ENCODE measurements around the gene PIK3IP1. TPM values are rescaled to one million over a fixed set of nuclear protein-coding genes. Genes with fewer than 3 reads are reported as not detected.
"Not testable (repeated sequence)": the region's sequence is repeated elsewhere in the genome, so short reads cannot be mapped to it uniquely, and the experiment has no call there.

The PIK3IP1 gene
- total RNA-seq, 1 experiment from 2014 or later = 6.2 TPM

- Mint-ChIP-seq H3K9me3 (ENCODE audit: low read depth, unreplicated experiment) (no peaks in the 10 kb centered on the region), H3K27ac (ENCODE audit: unreplicated experiment) (no peak overlapping the region), H3K4me3 (ENCODE audit: low read depth, unreplicated experiment) (no peak overlapping the region), H3K36me3 (ENCODE audit: insufficient read depth, unreplicated experiment) (peaks cover 9% of the 10 kb centered on the region), H3K27me3 (ENCODE audit: unreplicated experiment) (no peaks in the 10 kb centered on the region), H3K4me1 (ENCODE audit: low read depth, unreplicated experiment) (peaks cover 33% of the 10 kb centered on the region)
- TF ChIP-seq CTCF (IDR thresholded peaks at IDR 0.05; ENCODE audit: unreplicated experiment) = no peak
- no peak for DNase-seq
- no TSS peak for BruUV-seq (replicated peaks)
- CTCF ChIA-PET = interaction anchor here (0.6 to 0.9 kb wide), 3 partner anchors 18 to 417 kb away, joined by 3 read pairs; no protein-coding TSS in a partner anchor
- intact Hi-C loops (cut with micrococcal nuclease; ENCODE audit: unreplicated experiment) = no loop called here
These were observed 44.0 kb downstream of the PIK3IP1 start for GRCh38 chr22:31248138-31248745.

- H3K27ac Mint-ChIP-seq (ENCODE audit: unreplicated experiment) = no peak overlapping the region
These were observed 44.6 kb downstream of the PIK3IP1 start for GRCh38 chr22:31247726-31248125.

GRCh38 chr22:31246687-31247086, 45.6 kb downstream of the PIK3IP1 start:
- Mint-ChIP-seq H3K4me1 (ENCODE audit: low read depth, unreplicated experiment) (peaks cover 48% of the 10 kb centered on the region), H3K36me3 (ENCODE audit: insufficient read depth, unreplicated experiment) (peaks cover 9% of the 10 kb centered on the region), H3K27me3 (ENCODE audit: unreplicated experiment) (no peaks in the 10 kb centered on the region), H3K4me3 (ENCODE audit: low read depth, unreplicated experiment) (no peak overlapping the region), H3K9me3 (ENCODE audit: low read depth, unreplicated experiment) (no peaks in the 10 kb centered on the region), H3K27ac (ENCODE audit: unreplicated experiment) (no peak overlapping the region)
- BruUV-seq (replicated peaks) = no TSS peak
- no peak for DNase-seq
- TF ChIP-seq CTCF (IDR thresholded peaks at IDR 0.05; ENCODE audit: unreplicated experiment) = no peak
- intact Hi-C loops (cut with micrococcal nuclease; ENCODE audit: unreplicated experiment) = no loop called here
- CTCF ChIA-PET = interaction anchor here (0.5 kb wide), 1 partner anchor 45 kb away, joined by 5 read pairs; no protein-coding TSS in a partner anchor

More at GRCh38 chr22:31247726-31248125, 44.6 kb downstream of the PIK3IP1 start:
- CTCF ChIA-PET = interaction anchor here (0.6 to 0.9 kb wide), 2 partner anchors 19 to 25 kb away, joined by 3 read pairs; no protein-coding TSS in a partner anchor
- Mint-ChIP-seq H3K36me3 (ENCODE audit: insufficient read depth, unreplicated experiment) (peaks cover 9% of the 10 kb centered on the region), H3K4me1 (ENCODE audit: low read depth, unreplicated experiment) (peaks cover 38% of the 10 kb centered on the region), H3K9me3 (ENCODE audit: low read depth, unreplicated experiment) (no peaks in the 10 kb centered on the region), H3K27me3 (ENCODE audit: unreplicated experiment) (no peaks in the 10 kb centered on the region), H3K4me3 (ENCODE audit: low read depth, unreplicated experiment) (no peak overlapping the region)
- no peak for TF ChIP-seq CTCF (IDR thresholded peaks at IDR 0.05; ENCODE audit: unreplicated experiment)
- no TSS peak for BruUV-seq (replicated peaks)
- DNase-seq = no peak
- intact Hi-C loops (cut with micrococcal nuclease; ENCODE audit: unreplicated experiment) = no loop called here

- H3K27ac Mint-ChIP-seq (ENCODE audit: unreplicated experiment); H3K9me3 Mint-ChIP-seq (ENCODE audit: low read depth, unreplicated experiment); CTCF ChIA-PET; H3K27me3 Mint-ChIP-seq (ENCODE audit: unreplicated experiment); H3K36me3 Mint-ChIP-seq (ENCODE audit: insufficient read depth, unreplicated experiment); H3K4me3 Mint-ChIP-seq (ENCODE audit: low read depth, unreplicated experiment); BruUV-seq (replicated peaks); intact Hi-C loops (cut with micrococcal nuclease; ENCODE audit: unreplicated experiment); DNase-seq: not testable (repeated sequence)
- H3K4me1 Mint-ChIP-seq (ENCODE audit: low read depth, unreplicated experiment) = peaks cover 54% of the 10 kb centered on the region
These were observed 46.3 kb downstream of the PIK3IP1 start for GRCh38 chr22:31245998-31246397.

- intact Hi-C loops (cut with micrococcal nuclease; ENCODE audit: unreplicated experiment) = no loop called here
- no peak for DNase-seq
- H3K9me3 Mint-ChIP-seq (ENCODE audit: low read depth, unreplicated experiment) = no peaks in the 10 kb centered on the region
- BruUV-seq (replicated peaks) = no TSS peak
- TF ChIP-seq CTCF (IDR thresholded peaks at IDR 0.05; ENCODE audit: unreplicated experiment) = no peak
- CTCF ChIA-PET = interaction anchor here (1.0 to 1.3 kb wide), 2 partner anchors 12 to 47 kb away, joined by 3 read pairs; partner anchors contain the start of gene PIK3IP1
- H3K27me3 Mint-ChIP-seq (ENCODE audit: unreplicated experiment) = no peaks in the 10 kb centered on the region
- peaks cover 8% of the 10 kb centered on the region for H3K36me3 Mint-ChIP-seq (ENCODE audit: insufficient read depth, unreplicated experiment)
- H3K4me1 Mint-ChIP-seq (ENCODE audit: low read depth, unreplicated experiment) = peaks cover 54% of the 10 kb centered on the region
- no peak overlapping the region for H3K27ac Mint-ChIP-seq (ENCODE audit: unreplicated experiment)
- no peak overlapping the region for H3K4me3 Mint-ChIP-seq (ENCODE audit: low read depth, unreplicated experiment)
These were observed 47.3 kb downstream of the PIK3IP1 start for GRCh38 chr22:31244943-31245451.
